ENCODE measurements around the gene CAMK1D.

Gene CAMK1D

GRCh38 chr10:12550994-12551393 is 201.6 kb downstream of the CAMK1D start:
- TF ChIP-seq ZNF416 (tag by site-specific recombination; IDR thresholded peaks at IDR 0.05): no peak
- peak; percentile 100 for TF ChIP-seq ZNF610 (tag by site-specific recombination; IDR thresholded peaks at IDR 0.05; ENCODE audit: borderline replicate concordance)
- Histone ChIP-seq H3K36me3 (ENCODE audit: control insufficient read depth in 2 of 2, insufficient read depth in 1 of 2, low read length in 2 of 2) (no peaks in the 10 kb centered on the region), H3K4me3 (ENCODE audit: low read depth, low read length) (no peak overlapping the region), H3K9me3 (ENCODE audit: control insufficient read depth, insufficient read depth, low read depth, low read length) (no peaks in the 10 kb centered on the region), H3K4me1 (ENCODE audit: control insufficient read depth, insufficient read depth, low read length) (peaks cover 2% of the 10 kb centered on the region; the same call in 1 of the 2 replicates), H3K27ac (ENCODE audit: extremely low read depth, low read depth, low read length) (no peak overlapping the region)
- POLR2A ChIA-PET: no interaction called here
- CTCF ChIA-PET: interaction anchor here (0.6 to 0.7 kb wide), 2 partner anchors 12 kb away, joined by 3 to 4 read pairs; no protein-coding TSS in a partner anchor

DNA sequence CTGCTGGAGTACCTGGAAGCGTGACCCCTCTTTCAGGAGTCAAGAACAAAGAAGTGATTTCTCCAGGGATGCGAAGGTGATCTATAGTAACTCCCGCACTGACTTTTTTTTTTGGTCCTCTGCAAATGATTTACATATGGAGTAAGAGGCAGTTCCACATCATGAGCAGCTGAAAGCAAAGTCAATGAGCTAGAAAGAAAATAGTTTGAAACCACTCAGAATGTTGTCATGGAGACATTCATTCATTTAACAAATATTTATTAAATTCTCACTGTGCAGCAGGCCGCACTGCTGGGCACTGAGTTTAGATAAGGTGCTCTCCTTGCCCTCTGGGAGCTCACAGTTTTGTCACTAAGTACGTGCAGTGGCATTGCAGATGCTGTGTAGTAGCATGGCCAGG is 206.7 kb downstream of the CAMK1D start:
- POLR2A ChIA-PET: no interaction called here
- Histone ChIP-seq H3K36me3 (ENCODE audit: control insufficient read depth in 2 of 2, insufficient read depth in 1 of 2, low read length in 2 of 2) (no peaks in the 10 kb centered on the region), H3K4me3 (ENCODE audit: low read depth, low read length) (no peak overlapping the region), H3K4me1 (ENCODE audit: control insufficient read depth, insufficient read depth, low read length) (no peaks in the 10 kb centered on the region), H3K9me3 (ENCODE audit: control insufficient read depth, insufficient read depth, low read depth, low read length) (no peaks in the 10 kb centered on the region), H3K27ac (ENCODE audit: extremely low read depth, low read depth, low read length) (no peak overlapping the region)
- CTCF ChIA-PET: no interaction called here
- TF ChIP-seq ZNF791 (tag by site-specific recombination; IDR thresholded peaks at IDR 0.05) (no peak), PBX3 (CRISPR knock-in tag; IDR thresholded peaks at IDR 0.05) (no peak), ZNF629 (tag by site-specific recombination; IDR thresholded peaks at IDR 0.05) (no peak), ZSCAN16 (tag by site-specific recombination; IDR thresholded peaks at IDR 0.05) (no peak), SCRT1 (tag by site-specific recombination; IDR thresholded peaks at IDR 0.05; ENCODE audit: borderline replicate concordance) (no peak), ZNF830 (tag by site-specific recombination; IDR thresholded peaks at IDR 0.05; ENCODE audit: low read depth) (no peak)
- TF ChIP-seq, protein P1, sequence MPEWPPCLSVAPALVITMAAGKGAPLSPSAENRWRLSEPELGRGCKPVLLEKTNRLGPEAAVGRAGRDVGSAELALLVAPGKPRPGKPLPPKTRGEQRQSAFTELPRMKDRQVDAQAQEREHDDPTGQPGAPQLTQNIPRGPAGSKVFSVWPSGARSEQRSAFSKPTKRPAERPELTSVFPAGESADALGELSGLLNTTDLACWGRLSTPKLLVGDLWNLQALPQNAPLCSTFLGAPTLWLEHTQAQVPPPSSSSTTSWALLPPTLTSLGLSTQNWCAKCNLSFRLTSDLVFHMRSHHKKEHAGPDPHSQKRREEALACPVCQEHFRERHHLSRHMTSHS (tag by site-specific recombination; IDR thresholded peaks at IDR 0.05): no peak

DNA sequence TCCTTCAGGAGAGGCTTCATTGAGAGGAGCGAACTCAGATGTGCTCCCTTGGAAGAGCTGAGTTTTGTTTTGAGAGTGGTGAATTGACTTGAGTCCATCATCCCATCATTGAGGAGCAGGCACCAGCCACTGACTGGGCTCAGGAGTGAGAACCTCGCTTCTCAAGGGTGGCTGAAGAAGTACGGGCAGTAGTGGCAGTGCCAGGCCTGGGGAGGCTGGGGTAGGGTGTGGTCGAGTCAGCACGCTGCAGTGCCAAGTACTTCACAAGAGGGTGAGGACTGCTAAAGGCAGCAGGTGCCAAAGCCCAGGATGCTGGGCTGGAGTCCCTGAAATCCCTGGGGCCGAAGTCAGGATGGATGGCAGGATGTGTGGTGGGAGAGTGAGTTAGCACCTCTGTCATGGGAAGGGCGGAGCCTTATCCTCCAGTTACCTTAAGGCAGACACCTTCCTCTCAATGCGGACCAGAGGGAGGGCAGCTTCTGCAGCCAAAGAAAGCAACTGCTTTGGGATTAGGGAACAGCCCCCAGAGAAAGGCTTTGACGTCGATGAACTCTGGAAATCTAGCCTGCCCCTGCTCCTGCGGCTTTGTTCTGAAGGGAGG is 210.3 kb downstream of the CAMK1D start:
- no peaks in the 10 kb centered on the region for H3K36me3 ChIP-seq (ENCODE audit: control insufficient read depth in 2 of 2, insufficient read depth in 1 of 2, low read length in 2 of 2)
- ChIA-PET POLR2A (no interaction called here), CTCF (no interaction called here)
- no peak overlapping the region for H3K4me3 ChIP-seq (ENCODE audit: low read depth, low read length)
- H3K9me3 ChIP-seq (ENCODE audit: control insufficient read depth, insufficient read depth, low read depth, low read length): no peaks in the 10 kb centered on the region
- TF ChIP-seq ZNF501 (tag by site-specific recombination; IDR thresholded peaks at IDR 0.05) (no peak), ZNF398 (tag by site-specific recombination; IDR thresholded peaks at IDR 0.05) (no peak), ZNF76 (tag by site-specific recombination; IDR thresholded peaks at IDR 0.05; ENCODE audit: borderline replicate concordance, low read depth) (no peak), ELK4 (IDR thresholded peaks at IDR 0.05; ENCODE audit: borderline replicate concordance, low read depth, low read length) (no peak), SCRT2 (tag by site-specific recombination; IDR thresholded peaks at IDR 0.05) (no peak), ZBTB1 (tag by site-specific recombination; IDR thresholded peaks at IDR 0.05) (no peak), ZNF10 (tag by site-specific recombination; IDR thresholded peaks at IDR 0.05) (no peak), ZSCAN30 (tag by site-specific recombination; IDR thresholded peaks at IDR 0.05) (no peak), INSM2 (tag by site-specific recombination; IDR thresholded peaks at IDR 0.05) (no peak), ZNF302 (tag by site-specific recombination; IDR thresholded peaks at IDR 0.05; ENCODE audit: low read depth) (no peak)
- TF ChIP-seq, protein P2, sequence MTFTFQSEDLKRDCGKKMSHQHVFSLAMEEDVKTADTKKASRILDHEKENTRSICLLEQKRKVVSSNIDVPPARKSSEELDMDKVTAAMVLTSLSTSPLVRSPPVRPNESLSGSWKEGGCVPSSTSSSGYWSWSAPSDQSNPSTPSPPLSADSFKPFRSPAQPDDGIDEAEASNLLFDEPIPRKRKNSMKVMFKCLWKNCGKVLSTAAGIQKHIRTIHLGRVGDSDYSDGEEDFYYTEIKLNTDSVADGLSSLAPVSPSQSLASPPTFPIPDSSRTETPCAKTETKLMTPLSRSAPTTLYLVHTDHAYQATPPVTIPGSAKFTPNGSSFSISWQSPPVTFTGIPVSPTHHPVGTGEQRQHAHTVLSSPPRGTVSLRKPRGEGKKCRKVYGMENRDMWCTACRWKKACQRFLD (tag by site-specific recombination; IDR thresholded peaks at IDR 0.05): no peak
- H3K4me1 ChIP-seq (ENCODE audit: control insufficient read depth, insufficient read depth, low read length): no peaks in the 10 kb centered on the region
- no peak overlapping the region for H3K27ac ChIP-seq (ENCODE audit: extremely low read depth, low read depth, low read length)

Measured in HEK293 (cell line).